Esophagus muscularis mucosa (tissue), 3 donors: Measurements from ENCODE around the gene SRSF5.

Experiments used
- EP300 ChIP-seq: sonication (generic); formaldehyde crosslinking; IDR thresholded peaks from one replicate; pipeline ENCODE4 v1.6.1; 2017; ENCODE audit warnings: antibody characterized with exemption
- TF ChIP-seq, protein P1 (sequence below), 3 experiments: fragments of 200-600 bp in 2 of 3; fragments of 450-650 bp in 1 of 3; sonication (generic) in 2 of 3; IDR thresholded peaks; one replicate each; pipeline ENCODE4 v1.5.1; 2017 to 2019; ENCODE audit warnings: antibody characterized with exemption in 3 of 3, mild to moderate bottlenecking in 2 of 3, moderate library complexity in 1 of 3

DNA sequence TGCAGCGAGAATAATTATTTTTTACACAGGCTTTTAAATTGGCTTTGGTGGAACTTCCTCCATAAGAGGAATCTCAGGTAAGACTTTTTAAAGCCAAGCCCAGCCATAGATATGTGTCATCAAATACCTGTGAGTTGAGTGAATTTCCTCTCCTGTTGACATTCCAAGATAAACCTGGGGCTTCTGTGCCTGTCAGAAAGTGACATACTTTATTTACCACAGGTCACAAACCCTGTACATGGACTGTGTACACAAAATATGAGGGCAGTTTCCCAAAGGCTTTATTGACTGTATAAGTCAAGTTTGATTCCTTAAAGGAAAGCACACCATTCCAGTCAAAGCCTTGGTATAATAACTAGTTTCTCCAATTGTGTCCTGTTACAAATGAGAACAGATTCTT lies 25.9 kb upstream of the SRSF5 start:
- TF ChIP-seq, protein P1, sequence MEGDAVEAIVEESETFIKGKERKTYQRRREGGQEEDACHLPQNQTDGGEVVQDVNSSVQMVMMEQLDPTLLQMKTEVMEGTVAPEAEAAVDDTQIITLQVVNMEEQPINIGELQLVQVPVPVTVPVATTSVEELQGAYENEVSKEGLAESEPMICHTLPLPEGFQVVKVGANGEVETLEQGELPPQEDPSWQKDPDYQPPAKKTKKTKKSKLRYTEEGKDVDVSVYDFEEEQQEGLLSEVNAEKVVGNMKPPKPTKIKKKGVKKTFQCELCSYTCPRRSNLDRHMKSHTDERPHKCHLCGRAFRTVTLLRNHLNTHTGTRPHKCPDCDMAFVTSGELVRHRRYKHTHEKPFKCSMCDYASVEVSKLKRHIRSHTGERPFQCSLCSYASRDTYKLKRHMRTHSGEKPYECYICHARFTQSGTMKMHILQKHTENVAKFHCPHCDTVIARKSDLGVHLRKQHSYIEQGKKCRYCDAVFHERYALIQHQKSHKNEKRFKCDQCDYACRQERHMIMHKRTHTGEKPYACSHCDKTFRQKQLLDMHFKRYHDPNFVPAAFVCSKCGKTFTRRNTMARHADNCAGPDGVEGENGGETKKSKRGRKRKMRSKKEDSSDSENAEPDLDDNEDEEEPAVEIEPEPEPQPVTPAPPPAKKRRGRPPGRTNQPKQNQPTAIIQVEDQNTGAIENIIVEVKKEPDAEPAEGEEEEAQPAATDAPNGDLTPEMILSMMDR (IDR thresholded peaks at IDR 0.05), result no peak
- TF ChIP-seq EP300, result no peak
